ENCODE data around the gene PHIP.
A peak's percentile ranks its signal among the peaks of the same experiment; 100 is the strongest.

Gene PHIP

DNA sequence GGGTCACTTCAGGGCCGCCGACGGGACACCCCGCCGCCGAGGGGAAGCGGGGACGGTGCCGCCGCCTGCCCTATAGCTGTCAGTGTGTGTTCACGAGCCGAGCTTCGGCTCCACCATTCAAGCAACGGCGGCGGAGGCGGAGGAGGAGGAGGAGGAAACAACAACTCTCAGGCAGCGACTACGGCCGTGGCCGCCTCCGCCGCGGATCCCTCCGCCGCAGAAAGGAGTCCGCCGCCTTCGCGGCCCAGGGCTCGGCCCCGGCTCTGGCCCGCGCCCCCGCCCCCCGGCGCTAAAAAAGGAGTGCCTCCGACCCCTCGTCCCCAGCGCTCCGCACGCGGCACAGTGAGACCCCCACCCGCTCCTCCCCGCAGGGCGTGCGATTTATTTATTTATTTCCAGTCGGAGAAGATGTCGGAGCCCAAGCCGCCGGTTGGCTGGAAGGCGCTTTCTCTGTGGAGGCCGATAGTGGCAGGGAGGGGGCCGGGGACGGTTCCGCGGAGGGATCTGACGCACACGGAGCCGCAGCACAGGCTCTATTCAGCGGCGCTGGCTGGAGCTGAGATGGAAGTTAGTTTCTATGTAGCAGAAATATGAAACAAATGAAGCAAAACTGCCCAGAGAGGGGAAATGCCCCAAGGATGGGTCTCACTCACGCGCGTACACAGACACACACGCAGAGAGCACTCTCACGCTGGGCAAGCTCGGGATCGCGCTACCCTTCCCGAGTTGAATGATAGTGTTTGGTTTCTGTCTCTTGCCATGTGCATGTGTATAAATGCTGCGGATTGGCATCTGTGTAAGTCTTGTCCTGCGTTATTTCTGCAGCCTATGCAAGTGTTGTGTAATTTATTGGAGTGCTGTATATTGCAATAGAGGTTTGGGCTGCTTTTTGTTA is at the start of gene PHIP:
Gene PHIP (minus strand): TSS at position 180 of the 895 bp plus-strand sequence. CDS start 186 bp downstream, outside the sequence.
- DNase-seq = peak; percentile 91

DNA sequence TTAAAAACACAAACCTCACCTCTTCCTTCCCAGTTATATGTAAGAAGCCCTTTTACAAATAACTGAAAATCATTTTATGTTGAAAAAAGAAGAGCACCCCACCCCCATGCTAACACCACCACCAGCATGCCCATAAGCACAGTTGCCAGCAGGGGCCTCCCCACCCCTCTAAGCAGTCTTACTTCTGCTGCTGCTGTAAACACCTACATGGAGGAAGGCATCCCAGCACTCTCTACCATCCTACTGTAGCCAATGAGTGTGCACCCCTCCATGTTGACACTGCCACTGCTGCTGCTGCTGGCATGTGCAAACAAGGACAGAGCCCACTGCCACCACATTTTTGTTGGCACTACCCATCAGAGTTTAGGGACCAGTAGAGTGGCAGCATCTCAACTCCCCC is 49.6 kb upstream of the PHIP start:
- DNase-seq = no peak

DNA sequence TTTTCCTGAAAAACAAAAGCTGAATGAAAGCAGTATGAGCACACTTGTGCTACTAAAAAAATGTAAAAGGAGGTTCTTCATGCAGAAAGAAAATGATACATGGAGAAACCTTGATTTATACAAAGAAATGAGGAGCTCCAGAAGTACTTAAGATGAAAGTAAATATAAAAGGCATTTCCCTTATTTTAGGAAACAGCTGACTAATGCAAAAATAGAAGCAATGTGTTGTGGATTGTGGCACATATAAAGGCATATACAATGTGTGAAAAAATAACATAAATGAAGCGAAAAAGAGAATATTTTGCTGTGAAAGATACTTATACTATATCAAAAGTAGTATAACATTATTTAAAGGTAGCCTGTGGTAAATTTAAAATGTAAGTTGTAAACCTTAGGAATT is 41.2 kb upstream of the PHIP start:
- DNase-seq = no peak

DNA sequence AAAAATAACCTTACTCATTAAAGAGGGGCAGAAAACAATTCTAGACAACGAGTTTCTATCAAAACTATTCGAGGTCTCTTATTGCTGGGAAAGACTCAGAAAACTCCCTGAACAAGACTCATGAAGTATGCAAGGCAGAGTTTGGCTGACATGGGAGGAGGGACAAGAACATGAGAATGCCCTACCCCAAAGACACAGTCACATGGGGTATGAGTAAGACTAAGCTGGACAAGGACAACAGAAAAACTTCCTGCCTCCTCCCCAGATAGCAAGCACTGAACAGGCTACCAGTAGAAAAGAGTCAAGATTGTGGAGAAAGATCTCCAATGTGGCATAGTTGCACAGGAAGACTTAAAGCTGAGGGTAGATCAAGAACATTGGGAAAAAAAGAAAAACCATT is 39.7 kb upstream of the PHIP start:
- no peak for DNase-seq

DNA sequence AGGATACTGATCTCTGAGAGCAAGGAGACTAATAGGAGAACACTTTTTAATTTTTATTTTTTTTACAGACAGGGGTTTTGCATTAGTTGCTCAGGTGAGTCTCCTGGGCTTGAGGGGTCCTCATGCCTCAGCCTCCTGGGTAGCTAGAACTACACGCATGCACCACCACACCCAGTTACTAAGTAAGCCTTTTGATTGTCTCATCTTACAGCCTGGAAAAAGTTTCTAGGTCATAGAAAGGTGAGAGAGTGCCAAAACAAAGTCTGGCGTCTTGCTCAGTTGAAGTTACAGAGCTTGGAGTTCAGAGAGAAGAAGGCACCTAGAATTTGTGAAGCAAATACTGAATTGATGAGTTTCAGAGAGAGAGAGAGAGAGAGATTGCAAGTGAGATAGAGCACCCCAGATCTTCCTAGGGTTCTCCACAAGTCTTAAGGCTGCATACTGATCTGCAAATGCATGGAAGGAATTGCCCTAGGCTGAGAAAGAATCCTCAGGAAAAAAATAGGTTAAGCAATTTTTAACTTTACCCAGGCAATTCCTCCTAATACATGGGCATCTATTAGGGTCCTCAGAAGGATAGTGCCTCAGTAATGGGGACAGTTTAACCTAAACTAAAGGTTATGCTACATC is 37.6 kb upstream of the PHIP start:
- DNase-seq = no peak

DNA sequence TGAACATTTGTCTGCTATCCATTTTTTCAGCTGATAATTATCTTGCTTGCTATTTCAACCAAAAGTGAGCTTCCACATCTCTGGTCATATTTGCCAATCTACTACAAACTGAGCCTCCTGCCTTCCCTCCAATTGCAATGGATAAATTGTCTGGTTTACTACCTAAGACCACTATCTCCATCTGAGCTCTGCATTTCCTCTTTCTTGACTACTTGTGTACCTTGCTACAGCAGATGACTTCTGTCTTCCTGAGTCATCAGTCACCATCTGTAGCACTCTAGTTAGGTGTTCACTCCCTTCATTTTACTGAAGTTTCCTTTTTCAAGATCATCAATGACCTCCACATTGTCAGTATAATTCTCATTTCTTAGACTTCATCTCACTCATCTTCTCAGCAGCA is 33.5 kb upstream of the PHIP start:
- no peak for DNase-seq

DNA sequence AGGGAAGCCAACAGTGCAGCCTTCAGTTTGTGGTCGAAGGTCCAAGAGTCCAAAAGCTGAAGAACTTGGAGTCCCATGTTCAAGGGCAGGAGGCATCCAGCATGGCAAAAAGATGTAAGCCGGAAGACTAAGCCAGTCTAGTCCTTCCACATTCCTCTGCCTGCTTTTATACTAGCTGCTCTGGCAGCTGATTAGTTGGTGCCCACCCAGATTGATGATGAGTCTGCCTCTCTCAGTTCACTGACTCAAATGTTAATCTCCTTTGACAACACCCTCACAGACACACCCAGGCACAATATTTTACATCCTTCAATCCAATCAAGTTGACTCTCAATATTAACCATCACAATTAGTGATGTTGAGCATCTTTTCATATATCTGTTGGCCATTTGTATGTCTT is 23.1 kb upstream of the PHIP start:
- no peak for DNase-seq

DNA sequence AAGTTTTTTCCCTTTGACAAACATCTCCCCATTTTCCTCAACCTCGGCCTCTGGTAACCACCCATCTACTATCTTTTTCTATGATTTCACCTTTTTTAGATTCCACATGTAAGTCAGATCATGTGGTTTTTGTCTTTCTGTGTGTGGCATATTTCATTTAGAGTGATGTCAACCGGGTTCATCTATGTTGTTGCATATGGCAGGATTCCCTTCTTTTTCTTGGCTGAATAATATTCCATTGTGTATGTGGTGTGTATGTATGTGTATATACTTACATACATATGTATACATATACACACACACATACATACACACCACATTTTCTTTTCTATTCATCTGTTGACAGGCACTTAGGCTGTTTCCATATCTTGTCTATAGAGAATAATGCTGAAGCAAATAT is 22.2 kb upstream of the PHIP start:
- DNase-seq = no peak

DNA sequence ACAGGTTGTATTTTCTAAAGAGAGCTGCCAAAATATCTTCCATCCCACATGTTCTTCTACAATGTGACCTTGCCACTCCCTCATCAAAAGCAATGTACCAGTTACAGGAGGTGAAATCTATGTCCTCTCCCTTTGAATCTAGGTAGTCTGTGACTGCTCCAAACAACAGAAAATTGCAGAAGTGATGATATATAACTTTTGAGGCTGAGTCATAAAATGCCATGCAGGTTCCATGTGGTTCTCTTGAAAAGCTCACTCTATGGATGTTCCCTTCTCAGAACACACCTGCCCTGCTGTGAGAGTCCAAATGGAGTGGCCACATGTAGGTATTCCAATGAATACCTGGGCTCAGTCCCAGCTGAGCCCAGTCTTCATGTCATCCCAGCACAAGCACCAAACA is 16.9 kb upstream of the PHIP start:
- DNase-seq = no peak

DNA sequence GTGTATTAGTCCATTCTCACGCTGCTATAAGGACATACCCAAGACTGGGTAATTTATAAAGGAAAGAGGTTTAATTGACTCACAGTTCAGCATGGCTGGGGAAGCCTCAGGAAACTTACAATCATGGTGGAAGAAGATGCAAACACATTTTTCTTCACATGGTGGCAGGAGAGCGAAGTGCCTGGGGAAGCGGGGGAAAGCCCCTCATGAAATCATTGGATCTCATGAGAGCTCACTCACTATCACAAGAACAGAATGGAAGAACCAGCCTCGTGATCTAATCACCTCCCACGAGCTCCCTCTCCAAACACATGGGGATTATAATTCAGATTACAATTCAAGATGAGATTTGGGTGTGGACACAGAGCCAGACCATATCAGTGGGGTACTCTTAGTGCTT is 13.7 kb upstream of the PHIP start:
- peak in 1 of 2 donors; percentile 58 for DNase-seq

DNA sequence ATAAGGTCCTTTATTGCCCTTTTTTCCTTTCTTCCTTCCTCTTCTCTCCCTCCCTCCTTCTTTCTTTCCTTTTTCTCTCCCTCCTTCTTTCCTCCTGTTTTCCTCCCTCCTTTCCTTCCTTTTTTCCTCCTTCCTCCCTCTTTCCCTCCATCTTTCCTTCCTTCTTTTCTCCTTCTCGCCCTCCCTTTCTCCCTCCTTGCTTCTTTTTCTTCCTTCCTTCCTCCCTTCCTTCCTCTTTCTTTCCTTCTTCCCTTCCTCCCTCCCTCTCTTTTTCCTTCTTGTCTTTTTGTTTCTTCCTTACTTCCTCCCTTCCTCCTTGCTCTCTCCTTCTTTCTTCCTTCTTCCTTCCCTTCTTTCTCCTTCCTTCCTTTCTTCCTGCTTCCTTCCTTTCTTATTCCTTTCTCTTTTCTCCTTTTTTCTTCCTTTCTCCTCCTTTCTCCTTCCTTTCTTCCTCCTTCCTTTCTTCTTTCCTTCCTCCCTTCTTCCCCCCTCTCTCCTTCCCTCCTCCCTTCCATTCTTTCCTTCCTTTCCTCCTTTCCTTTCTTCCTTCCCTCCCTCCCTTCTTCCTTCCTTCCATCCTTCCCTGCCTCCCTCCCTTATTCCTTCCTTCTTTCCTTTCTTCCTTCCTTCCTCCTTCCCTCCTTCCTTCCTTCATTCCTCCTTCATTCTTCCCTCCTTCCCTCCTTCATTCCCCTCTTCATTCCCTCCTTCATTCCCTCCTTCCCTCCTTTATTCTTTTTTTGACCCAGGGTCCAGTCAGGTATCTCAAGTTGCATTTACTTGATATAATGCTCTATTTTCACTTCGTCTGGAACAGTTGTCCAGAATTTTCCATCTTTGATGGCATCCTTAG is 11.7 kb upstream of the PHIP start:
- no peak for DNase-seq

DNA sequence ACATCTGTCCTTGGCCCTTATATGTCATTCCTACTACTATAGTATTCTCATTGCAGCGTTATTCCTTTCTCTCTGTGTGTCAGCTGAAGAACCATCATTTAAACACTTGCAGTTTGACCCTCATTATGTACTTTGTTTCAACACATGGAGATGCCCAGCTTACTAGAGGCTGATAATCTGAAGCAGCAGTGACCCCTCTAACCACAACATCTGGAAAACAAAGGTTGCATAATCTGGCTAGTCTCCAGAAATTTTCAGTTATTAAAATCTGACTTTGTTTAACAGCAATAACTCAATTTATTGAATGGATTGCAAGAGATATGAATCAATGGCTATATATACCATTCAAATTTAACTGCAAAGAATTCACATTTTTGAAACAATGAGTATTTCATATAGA is 6.6 kb upstream of the PHIP start:
- DNase-seq = no peak

DNA sequence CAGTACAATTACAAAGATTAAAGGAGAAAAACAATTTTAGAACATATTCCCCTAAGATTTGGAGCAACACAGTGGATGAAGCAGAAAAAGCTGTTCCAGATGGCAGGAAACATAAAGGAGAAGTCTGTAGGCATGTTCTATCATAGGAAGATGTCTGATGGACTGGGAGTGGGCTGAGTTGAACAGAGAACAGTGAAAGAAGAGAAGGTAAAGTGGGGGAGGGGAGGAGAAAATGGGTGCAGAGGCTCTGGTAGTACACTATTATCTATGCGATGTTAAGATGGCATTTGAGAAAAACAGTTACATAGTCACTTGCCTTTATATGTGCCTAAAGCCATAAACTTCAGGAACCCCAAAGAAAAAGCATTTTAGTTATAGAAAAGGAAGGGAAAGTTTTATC is 4.2 kb upstream of the PHIP start:
- DNase-seq = no peak

DNA sequence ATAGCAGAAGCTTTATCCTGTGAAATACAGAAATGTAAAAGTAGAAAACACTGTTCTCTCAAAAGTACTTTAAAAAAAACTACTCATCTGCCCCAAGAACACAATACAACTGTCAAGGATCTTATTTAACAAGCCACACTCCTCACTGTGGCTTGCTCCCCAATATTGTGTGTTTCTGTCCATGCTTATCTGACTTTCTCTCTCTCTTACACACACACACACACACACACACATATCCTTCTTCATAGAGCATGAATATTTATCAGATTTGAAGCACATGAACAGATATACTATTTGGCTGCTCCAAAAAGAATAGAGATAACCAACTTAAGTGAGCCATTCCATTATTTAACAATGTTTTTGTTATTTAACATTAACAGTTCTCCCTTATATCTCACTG is 3.6 kb upstream of the PHIP start:
- no peak for DNase-seq

DNA sequence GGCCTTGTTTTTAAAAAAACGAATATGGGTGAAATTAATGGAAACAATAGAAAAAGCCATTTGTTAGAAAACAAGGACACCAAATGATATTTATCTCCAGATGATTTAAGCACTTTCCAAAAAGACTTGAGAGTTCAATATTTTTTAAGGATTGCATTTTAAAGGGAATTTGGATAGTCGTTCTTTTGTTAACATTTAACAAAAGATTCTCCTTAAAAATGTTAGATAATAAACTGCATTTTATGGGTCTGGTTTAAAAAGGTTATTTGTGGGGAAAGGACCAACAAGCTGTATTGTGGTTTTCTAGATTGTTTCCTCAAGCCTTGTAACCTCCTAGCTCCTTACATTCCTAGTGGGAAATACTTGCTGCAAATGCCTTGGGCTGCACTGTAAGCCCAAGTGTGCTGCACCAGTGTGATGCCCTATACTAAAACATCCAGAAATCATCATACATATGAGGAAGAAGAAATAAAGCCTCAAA is 1.5 kb upstream of the PHIP start:
- DNase-seq = no peak

DNA sequence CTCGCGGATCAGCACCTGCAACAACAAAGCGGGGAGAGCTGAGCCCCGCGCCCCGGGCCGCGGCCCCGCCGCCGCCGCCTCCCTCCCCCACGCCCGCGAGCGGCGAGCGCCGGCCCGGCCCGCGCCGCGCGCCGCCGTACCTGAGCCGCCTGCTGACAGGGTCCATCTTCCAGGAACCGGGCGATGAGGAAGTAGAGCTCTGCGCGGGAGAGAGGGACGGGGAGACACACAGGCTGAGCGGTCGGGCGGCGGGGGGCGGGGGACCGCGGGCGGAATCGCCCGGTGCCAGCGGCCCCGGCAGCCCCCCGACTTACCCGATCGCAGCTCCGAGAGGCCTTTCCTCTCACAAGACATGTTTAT is 359 bp downstream of the PHIP start:
- peak; percentile 38 to 56 for DNase-seq

DNA sequence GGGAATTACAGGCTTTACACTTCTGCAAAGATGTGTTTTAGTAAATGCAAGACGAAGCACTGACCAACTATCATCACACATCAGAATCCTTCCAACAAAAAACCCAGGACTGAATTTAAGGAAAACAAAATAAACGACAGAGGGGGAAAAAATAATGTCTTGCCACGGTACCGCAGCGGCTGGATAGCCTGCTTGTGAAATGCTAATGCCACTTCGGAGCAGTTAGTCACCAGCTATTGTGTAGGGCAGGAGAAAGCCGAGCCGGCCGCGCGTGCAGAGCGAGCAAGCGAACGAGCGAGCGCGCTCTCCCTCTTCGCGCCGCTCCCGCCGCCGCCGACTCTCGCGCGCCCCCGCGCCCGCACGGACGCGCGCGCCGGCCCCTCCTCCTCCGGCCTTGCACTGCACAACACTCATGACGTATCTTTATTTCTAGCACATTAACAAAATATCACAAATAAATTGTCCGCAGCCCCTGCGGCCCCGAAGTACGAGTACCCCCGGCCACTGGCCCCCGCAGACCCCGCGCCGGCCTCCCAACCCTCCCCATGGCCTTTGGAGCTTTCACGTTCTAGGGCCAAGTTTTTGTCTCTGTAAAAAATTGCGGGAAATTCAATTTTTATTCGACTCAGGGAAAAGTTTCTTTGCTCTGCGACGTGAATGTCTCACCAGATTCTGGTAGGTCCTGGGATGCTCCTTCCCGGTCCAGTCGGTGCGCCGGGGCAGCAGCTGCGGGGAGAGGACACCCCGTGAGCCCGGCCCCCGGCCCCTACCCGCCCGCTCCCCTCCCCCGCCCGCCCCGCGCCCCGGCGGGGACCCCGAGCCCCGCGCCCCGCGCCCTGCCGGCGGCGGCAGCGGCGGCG is 1.0 kb downstream of the PHIP start:
- DNase-seq = peak; percentile 88 to 90

DNA sequence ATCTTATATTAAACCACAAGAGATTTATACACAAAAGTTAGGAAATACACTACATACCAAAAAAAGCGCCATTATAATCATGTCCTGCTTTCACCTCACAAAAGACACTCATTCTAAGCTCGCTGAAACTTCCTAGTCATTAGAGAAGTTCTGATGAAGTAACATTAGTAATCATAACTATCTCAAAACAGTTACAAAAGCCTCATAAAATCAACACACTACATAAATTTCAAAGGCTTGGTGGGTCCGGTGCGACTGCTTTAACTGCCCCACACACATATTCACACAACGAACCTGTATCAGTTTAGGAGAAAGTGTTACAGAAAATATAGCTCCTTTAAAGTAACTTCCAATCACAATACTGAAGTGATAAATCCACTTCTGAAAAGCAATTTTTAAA is 1.9 kb downstream of the PHIP start:
- DNase-seq = peak; percentile 18 to 34

DNA sequence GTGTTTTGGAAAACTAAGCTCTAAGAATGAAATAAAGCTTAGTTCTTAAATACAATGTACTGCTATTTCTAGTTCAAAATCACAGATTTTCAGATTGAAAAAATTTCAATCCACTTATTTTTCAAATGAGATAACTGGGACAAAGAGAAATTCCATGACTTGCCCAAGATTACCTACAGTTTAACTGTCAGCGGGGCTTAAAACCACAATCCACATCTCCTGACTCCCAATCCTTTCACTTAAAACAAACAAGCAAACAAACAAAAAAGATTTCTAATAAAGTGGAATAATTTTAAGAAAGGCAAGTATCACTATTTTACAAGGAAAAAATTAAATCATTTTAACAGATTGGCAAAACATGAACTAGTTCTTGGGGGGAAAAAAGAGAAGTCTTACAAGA is 4.2 kb downstream of the PHIP start:
- DNase-seq = no peak

DNA sequence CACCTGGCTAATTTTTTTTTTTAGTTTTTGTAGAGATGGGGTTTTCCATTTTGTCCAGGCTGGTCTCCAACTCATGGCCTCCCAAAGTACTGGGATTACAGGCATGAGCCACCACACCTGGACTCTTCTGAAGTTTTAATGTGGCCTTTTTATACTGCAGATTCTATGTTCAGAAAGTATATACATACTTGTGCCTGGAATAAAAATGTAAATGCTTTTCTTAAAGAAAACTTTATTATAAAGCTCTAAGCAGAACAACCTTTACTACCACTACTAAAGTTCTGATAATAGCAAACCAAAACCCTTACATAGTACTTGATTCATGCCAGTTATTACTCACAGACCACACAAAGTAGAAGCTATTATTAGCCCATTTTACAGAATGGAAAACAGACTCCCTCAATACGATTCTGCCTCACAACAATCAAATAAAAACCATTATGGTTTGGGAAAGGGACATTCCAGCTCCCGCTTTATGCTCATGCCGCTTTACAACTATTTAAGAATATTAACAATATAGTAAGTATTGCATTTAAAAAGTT is 5.3 kb downstream of the PHIP start:
- no peak for DNase-seq

DNA sequence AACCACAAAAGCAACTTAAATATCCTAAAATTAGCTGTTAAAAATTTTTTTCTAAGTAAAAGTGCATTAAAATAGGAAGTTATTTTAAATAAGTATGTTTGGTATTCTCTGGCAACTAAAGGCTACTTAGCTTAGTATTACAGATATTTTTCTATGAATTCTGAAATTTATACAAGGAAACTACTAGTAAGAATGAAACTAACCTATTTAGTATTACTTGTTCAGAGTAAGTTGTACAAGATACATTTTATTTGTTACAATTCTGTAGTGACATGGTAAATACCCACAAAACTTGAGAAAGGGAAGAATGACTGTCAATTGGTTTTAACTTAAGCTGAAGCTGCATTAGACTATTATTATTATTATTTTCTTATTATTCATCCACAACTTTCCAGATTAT is 6.5 kb downstream of the PHIP start:
- no peak for DNase-seq

DNA sequence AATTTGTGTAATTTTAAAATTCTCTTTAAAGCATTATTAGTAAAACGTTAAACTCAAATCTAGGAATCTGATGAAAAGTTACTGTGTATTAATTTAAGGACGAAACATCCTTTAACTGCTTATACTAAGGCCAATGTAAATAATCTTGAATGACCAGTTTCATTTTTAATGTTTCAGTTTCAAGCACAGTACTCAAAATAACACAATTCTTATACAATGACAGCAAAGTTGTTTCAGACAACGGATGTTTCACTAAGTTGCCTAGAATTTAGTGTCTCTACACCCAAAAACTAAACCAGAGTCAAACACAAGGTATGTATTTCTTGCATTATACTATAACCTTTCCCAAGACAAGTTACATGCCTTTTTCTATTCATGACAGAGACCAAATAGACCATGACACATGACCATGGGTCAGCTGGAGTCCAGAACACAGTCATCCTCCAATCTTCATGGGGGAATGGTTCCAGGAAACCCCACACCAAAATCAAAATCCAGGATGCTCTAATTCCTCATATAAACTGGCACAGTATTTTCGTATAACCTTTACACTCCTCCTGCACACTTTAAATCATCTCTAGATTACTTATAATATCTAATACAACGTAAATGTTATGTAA is 7.7 kb downstream of the PHIP start:
- no peak for DNase-seq

Measured in inflammatory macrophage treated with lipopolysaccharide for 1 hour (primary cell).